Mammary epithelial cell (primary cell): Measurements from ENCODE around the gene LSM14A.

Source experiments
- EZH2 ChIP-seq: IDR thresholded peaks from 2 replicates; pipeline ENCODE4 v1.6.1; 2012; ENCODE audit warnings: low read length, inconsistent platforms, borderline replicate concordance
- TF ChIP-seq, protein P1 (sequence below), 2 donors: IDR thresholded peaks in 1 of 2; conservative IDR thresholded peaks in 1 of 2; 2 replicates each; pipeline ENCODE4 v1.5.1; 2011 to 2012; ENCODE audit warnings: inconsistent platforms in 2 of 2, low read length in 2 of 2, mild to moderate bottlenecking in 2 of 2, control low read depth in 1 of 2, low read depth in 1 of 2; ENCODE audit not compliant: insufficient read depth in 1 of 2; ENCODE audit errors: extremely low read depth in 1 of 2

DNA sequence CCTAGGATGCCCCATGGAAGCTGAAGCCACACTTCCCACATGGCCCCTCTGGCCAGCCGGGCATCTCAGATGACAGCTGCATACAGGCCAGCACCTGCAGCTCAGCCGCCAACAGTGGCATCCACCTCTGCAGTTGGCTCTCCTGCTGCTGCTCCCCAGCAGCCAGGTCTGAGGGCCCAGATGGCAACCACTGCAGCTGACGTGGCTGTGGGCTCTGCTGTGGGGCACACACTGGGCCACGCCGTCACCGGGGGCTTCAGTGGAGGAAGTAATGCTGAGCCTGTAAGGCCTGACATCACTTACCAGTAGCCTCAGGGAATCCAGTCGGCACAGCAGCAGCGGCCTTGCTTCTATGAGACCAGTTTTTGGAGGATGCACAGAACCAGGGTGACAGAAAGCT is 45.3 kb upstream of the LSM14A start:
- TF ChIP-seq, protein P1, sequence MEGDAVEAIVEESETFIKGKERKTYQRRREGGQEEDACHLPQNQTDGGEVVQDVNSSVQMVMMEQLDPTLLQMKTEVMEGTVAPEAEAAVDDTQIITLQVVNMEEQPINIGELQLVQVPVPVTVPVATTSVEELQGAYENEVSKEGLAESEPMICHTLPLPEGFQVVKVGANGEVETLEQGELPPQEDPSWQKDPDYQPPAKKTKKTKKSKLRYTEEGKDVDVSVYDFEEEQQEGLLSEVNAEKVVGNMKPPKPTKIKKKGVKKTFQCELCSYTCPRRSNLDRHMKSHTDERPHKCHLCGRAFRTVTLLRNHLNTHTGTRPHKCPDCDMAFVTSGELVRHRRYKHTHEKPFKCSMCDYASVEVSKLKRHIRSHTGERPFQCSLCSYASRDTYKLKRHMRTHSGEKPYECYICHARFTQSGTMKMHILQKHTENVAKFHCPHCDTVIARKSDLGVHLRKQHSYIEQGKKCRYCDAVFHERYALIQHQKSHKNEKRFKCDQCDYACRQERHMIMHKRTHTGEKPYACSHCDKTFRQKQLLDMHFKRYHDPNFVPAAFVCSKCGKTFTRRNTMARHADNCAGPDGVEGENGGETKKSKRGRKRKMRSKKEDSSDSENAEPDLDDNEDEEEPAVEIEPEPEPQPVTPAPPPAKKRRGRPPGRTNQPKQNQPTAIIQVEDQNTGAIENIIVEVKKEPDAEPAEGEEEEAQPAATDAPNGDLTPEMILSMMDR (conservative IDR thresholded peaks at IDR 0.05 in 1 of 2, IDR thresholded peaks at IDR 0.05 in 1 of 2; ENCODE audit: extremely low read depth in 1 of 2, insufficient read depth in 1 of 2, low read depth in 1 of 2, low read length in 2 of 2), result no peak
- no peak for TF ChIP-seq EZH2
